KMS-11 (cell line): ENCODE results near the gene ELN.

Experiments
- H2AFZ ChIP-seq: fragments of 200-600 bp; sonication (generic); 2 replicates; pipeline ENCODE4 v1.6.1; 2016; ENCODE audit warnings: antibody characterized with exemption, mixed run types, low read depth
- H3K27ac ChIP-seq: fragments of 200-600 bp; sonication (generic); 2 replicates; pipeline ENCODE4 v1.6.1; 2016; ENCODE audit warnings: mild to moderate bottlenecking, mixed run types
- H3K27me3 ChIP-seq: fragments of 200-600 bp; sonication (generic); 2 replicates; pipeline ENCODE4 v1.6.1; 2017; ENCODE audit warnings: mild to moderate bottlenecking, low read depth, mixed run types, moderate library complexity; ENCODE audit not compliant: insufficient read depth
- H3K36me3 ChIP-seq: fragments of 200-600 bp; sonication (generic); 2 replicates; pipeline ENCODE4 v1.6.1; 2017; ENCODE audit warnings: mild to moderate bottlenecking, mixed run types; ENCODE audit not compliant: insufficient read depth
- H3K4me1 ChIP-seq: fragments of 200-600 bp; sonication (generic); 2 replicates; pipeline ENCODE4 v1.6.1; 2016; ENCODE audit warnings: mild to moderate bottlenecking, low read depth, mixed run types; ENCODE audit not compliant: poor library complexity, severe bottlenecking
- H3K4me2 ChIP-seq: fragments of 200-600 bp; sonication (generic); 2 replicates; pipeline ENCODE4 v1.7.0; 2016; ENCODE audit warnings: mild to moderate bottlenecking, mixed run types
- H3K4me3 ChIP-seq: fragments of 200-600 bp; sonication (generic); IDR thresholded peaks from 2 replicates; pipeline ENCODE4 v1.6.1; 2017; ENCODE audit warnings: low read depth, low read length, mixed read lengths; ENCODE audit not compliant: insufficient read depth
- H3K79me2 ChIP-seq: fragments of 200-600 bp; sonication (generic); 2 replicates; pipeline ENCODE4 v1.6.1; 2016; ENCODE audit warnings: low read depth, mixed run types; ENCODE audit not compliant: insufficient read depth
- H3K9ac ChIP-seq: fragments of 200-600 bp; sonication (generic); 2 replicates; pipeline ENCODE4 v1.6.1; 2016; ENCODE audit warnings: mild to moderate bottlenecking, mixed run types
- H4K20me1 ChIP-seq: fragments of 200-600 bp; sonication (generic); 2 replicates; pipeline ENCODE4 v1.6.1; 2016; ENCODE audit warnings: mild to moderate bottlenecking, mixed run types; ENCODE audit not compliant: insufficient read depth
- TF ChIP-seq, protein P1 (sequence below): fragments of 200-600 bp; sonication (generic); conservative IDR thresholded peaks from 2 replicates; pipeline ENCODE4 v1.6.1; 2017; ENCODE audit warnings: low read depth, mild to moderate bottlenecking, antibody characterized with exemption, low read length, moderate library complexity, mixed read lengths

The ELN gene

DNA sequence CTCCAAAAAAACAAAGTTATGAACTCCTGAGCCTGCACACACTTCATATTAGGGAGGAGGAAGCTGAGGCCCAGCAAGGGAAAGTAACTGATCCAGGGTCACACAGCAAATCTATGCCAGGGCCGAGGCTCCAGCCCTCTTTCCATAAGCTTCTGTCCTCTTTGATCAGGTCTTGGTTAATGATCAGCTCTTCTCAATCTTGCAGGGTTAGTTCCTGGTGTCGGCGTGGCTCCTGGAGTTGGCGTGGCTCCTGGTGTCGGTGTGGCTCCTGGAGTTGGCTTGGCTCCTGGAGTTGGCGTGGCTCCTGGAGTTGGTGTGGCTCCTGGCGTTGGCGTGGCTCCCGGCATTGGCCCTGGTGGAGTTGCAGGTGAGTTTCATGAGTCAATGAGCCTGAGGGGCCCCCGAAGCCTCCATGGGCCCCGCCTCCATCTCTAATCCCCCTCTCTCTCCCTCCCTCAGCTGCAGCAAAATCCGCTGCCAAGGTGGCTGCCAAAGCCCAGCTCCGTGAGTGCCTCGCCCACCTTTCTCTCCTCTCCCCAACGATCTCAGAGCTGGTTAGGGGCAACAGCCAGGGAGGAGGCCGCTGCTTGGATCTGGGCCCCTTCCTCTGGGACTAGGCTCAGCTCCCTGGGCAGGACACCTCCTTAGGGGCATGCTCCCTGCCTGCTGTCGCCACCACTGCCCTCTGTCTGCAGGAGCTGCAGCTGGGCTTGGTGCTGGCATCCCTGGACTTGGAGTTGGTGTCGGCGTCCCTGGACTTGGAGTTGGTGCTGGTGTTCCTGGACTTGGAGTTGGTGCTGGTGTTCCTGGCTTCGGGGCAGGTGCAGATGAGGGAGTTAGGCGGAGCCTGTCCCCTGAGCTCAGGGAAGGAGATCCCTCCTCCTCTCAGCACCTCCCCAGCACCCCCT, 32.0 kb downstream of the ELN start:
- Histone ChIP-seq H3K27ac (no peak overlapping the region), H3K4me2 (no peak overlapping the region)

DNA sequence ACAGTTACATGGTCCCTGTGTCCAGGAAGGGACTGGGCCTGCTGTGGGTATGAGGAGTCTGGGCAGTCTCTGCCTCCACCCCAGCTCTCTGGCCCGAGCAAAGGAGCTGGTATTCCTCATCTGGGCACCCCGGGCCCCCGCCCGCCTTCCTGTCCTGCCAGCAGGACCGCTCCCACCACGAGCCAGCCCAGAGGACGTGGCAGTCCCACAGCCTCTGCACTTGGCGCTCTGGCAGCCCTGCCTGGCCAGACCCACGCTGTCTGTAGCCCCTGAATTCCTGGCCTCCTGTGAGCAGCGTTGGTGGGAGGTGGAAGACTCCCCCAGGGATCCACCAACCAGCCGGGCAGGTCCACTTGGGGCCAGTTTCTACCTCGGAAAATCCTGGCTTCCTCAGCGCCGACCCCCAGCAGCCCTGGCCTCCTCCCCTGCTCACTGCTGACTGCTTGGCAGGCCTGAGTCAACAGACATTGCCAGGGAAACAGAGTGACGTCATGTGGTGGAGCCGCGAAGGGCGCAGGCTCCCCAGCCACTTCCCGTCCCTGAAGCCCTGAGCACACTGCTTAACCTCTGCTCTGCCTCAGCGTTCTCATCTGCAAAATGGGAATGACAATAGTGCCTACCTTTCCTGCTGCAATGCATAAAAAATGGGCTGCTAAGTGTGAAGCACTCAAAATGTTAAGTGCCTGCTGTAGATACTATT, 34.0 kb downstream of the ELN start:
- Histone ChIP-seq H2AFZ (no peak overlapping the region; the same call in 1 of the 2 replicates), H4K20me1 (no peaks in the 10 kb centered on the region), H3K36me3 (no peaks in the 10 kb centered on the region), H3K79me2 (no peaks in the 10 kb centered on the region), H3K4me1 (no peaks in the 10 kb centered on the region), H3K9ac (no peak overlapping the region), H3K4me3 (no peak overlapping the region), H3K27ac (no peak overlapping the region), H3K4me2 (no peak overlapping the region), H3K27me3 (peaks cover 43% of the 10 kb centered on the region)
- TF ChIP-seq, protein P1, sequence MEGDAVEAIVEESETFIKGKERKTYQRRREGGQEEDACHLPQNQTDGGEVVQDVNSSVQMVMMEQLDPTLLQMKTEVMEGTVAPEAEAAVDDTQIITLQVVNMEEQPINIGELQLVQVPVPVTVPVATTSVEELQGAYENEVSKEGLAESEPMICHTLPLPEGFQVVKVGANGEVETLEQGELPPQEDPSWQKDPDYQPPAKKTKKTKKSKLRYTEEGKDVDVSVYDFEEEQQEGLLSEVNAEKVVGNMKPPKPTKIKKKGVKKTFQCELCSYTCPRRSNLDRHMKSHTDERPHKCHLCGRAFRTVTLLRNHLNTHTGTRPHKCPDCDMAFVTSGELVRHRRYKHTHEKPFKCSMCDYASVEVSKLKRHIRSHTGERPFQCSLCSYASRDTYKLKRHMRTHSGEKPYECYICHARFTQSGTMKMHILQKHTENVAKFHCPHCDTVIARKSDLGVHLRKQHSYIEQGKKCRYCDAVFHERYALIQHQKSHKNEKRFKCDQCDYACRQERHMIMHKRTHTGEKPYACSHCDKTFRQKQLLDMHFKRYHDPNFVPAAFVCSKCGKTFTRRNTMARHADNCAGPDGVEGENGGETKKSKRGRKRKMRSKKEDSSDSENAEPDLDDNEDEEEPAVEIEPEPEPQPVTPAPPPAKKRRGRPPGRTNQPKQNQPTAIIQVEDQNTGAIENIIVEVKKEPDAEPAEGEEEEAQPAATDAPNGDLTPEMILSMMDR, result no peak

More for the DNA sequence above, 32.0 kb downstream of the ELN start:
- Histone ChIP-seq H3K79me2 (no peaks in the 10 kb centered on the region), H3K4me1 (no peaks in the 10 kb centered on the region), H3K36me3 (no peaks in the 10 kb centered on the region), H3K4me3 (no peak overlapping the region), H2AFZ (no peak overlapping the region), H3K27me3 (peaks cover 61% of the 10 kb centered on the region), H4K20me1 (no peaks in the 10 kb centered on the region), H3K9ac (no peak overlapping the region)
- TF ChIP-seq, protein P1, result no peak

DNA sequence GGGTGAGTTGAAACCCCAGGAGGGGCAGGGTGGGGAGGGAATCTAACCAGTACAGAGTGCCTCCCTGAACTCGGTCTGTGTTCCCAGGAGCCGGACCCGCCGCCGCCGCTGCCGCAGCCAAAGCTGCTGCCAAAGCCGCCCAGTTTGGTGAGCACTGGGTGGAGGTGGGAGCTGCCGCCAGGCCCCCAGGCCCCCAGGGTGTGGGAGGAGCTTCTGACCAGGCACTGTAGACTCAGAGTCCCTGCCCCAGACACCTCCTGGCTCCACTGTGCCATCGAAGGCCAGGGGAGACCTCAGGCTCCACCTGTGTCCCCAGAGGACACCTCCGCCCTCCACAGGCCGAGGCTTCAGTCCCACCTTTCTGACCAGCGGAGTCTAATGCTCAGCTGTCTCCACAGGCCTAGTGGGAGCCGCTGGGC, 35.3 kb downstream of the ELN start:
- H3K36me3 ChIP-seq, result no peaks in the 10 kb centered on the region
- no peaks in the 10 kb centered on the region for H3K79me2 ChIP-seq
- no peak overlapping the region for H2AFZ ChIP-seq
- TF ChIP-seq, protein P1, result no peak
- H3K9ac ChIP-seq, result no peak overlapping the region
- H3K27ac ChIP-seq, result no peak overlapping the region
- H3K4me3 ChIP-seq, result no peak overlapping the region
- no peaks in the 10 kb centered on the region for H4K20me1 ChIP-seq
- no peak overlapping the region for H3K4me2 ChIP-seq
- H3K27me3 ChIP-seq, result peaks cover 31% of the 10 kb centered on the region
- H3K4me1 ChIP-seq, result no peaks in the 10 kb centered on the region

DNA sequence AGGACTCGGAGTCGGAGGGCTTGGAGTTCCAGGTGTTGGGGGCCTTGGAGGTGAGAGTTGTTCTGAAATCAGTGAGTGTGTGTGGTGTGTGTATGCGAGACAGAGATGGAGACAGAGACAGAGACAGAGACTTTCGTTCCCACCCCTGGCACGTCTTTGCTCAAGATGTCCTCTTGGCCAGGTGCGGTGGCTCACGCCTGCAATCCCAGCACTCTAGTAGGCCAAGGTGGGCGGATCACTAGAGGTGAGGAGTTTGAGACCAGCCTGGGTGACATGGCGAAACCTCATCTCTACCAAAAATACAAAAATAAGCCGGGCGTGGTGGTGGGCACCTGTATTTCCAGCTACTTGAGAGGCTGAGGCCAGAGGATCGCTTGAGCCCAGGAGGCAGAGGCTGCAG, 35.7 kb downstream of the ELN start:
- Histone ChIP-seq H3K4me2 (no peak overlapping the region), H3K27me3 (peaks cover 27% of the 10 kb centered on the region), H3K27ac (no peak overlapping the region), H3K36me3 (no peaks in the 10 kb centered on the region), H3K9ac (no peak overlapping the region), H3K4me1 (no peaks in the 10 kb centered on the region), H4K20me1 (no peaks in the 10 kb centered on the region), H3K79me2 (no peaks in the 10 kb centered on the region), H2AFZ (no peak overlapping the region), H3K4me3 (no peak overlapping the region)
- TF ChIP-seq, protein P1, result no peak
